BE2C (cell line): Measurements from ENCODE around the gene THAP10. TPM values are rescaled to one million over a fixed set of nuclear protein-coding genes. Genes with fewer than 3 reads are reported as not detected.
A peak's percentile ranks its signal among the peaks of the same experiment; 100 is the strongest.
"Not testable (repeated sequence)": the region's sequence is repeated elsewhere in the genome, so short reads cannot be mapped to it uniquely, and the experiment has no call there.

Experiments
- DNase-seq: peaks from one replicate; pipeline ENCODE4 v3.0.0-alpha.2; 2020
- H3K27me3 ChIP-seq: fragments of 250-450 bp; sonication (Bioruptor Pico); 2 replicates; pipeline ENCODE4 v1.5.1; 2020; ENCODE audit warnings: mild to moderate bottlenecking
- H3K36me3 ChIP-seq: fragments of 250-450 bp; sonication (Bioruptor Pico); 2 replicates; pipeline ENCODE4 v1.5.1; 2020; ENCODE audit warnings: mild to moderate bottlenecking
- H3K4me1 ChIP-seq: fragments of 250-450 bp; sonication (Bioruptor Pico); 2 replicates; pipeline ENCODE4 v1.5.1; 2020
- H3K4me3 ChIP-seq: 2 replicates; pipeline ENCODE4 v1.5.1; 2011; ENCODE audit warnings: low read depth, low read length
- H3K9me3 ChIP-seq: fragments of 250-450 bp; sonication (Bioruptor Pico); 2 replicates; pipeline ENCODE4 v1.5.1; 2020
- CTCF ChIP-seq: IDR thresholded peaks from 2 replicates; pipeline ENCODE4 v1.5.1; 2012; ENCODE audit warnings: mild to moderate bottlenecking, low read depth, low read length
- polyA plus RNA-seq: library from polyadenylated mRNA; unstranded; fragments of >200 nt; gene quantifications from one replicate; pipeline ENCODE4 v1.2.1, GENCODE V29; 2012; ENCODE audit warnings: low read depth, missing spikeins; ENCODE audit not compliant: insufficient read length, insufficient read depth

The THAP10 gene
- polyA plus RNA-seq, result 4.9 TPM

GRCh38 chr15:70892002-70892911 is at the start of gene THAP10, which contains the start of gene LRRC49:
Gene THAP10, minus strand, starts transcription at chr15:70892433. Its CDS starts 161 bp downstream, at chr15:70892272.
Gene LRRC49, plus strand, starts transcription at chr15:70892826. Its CDS starts 69 bp downstream, at chr15:70892895.
- no peak for TF ChIP-seq CTCF
- Histone ChIP-seq H3K27me3 (no peaks in the 10 kb centered on the region), H3K4me3 (peak within 1 kb of the TSS; percentile 92)

GRCh38 chr15:70936326-70936725 is 44.1 kb upstream of the THAP10 start:
- DNase-seq, result peak; percentile 28
- Histone ChIP-seq H3K4me3 (0 out of 2 replicates have a peak overlapping the region, but pooled peaks have one; percentile 0), H3K36me3 (no peaks in the 10 kb centered on the region), H3K4me1 (peaks cover 11% of the 10 kb centered on the region), H3K27me3 (no peaks in the 10 kb centered on the region), H3K9me3 (no peaks in the 10 kb centered on the region)
- TF ChIP-seq CTCF, result no peak

More at GRCh38 chr15:70892002-70892911, at the start of gene THAP10, which contains the start of gene LRRC49:
- peak; percentile 91 for DNase-seq
- Histone ChIP-seq H3K36me3 (no peaks in the 10 kb centered on the region; the same call in 1 of the 2 replicates), H3K4me1 (0 out of 2 replicates have a peak, but pooled peaks cover 9% of the 10 kb centered on the region), H3K9me3 (no peaks in the 10 kb centered on the region)

- no peaks in the 10 kb centered on the region for H3K9me3 ChIP-seq
- TF ChIP-seq CTCF, result no peak
- no peaks in the 10 kb centered on the region for H3K27me3 ChIP-seq
- DNase-seq, result no peak
- peaks cover 11% of the 10 kb centered on the region for H3K4me1 ChIP-seq
- no peak overlapping the region for H3K4me3 ChIP-seq
- no peaks in the 10 kb centered on the region for H3K36me3 ChIP-seq
Observed at GRCh38 chr15:70935631-70936030, 43.4 kb upstream of the THAP10 start.

GRCh38 chr15:70933411-70933810 is 41.2 kb upstream of the THAP10 start:
- no peak for TF ChIP-seq CTCF
- Histone ChIP-seq H3K9me3 (no peaks in the 10 kb centered on the region), H3K4me3 (no peak overlapping the region), H3K4me1 (peaks cover 11% of the 10 kb centered on the region), H3K27me3 (no peaks in the 10 kb centered on the region), H3K36me3 (no peaks in the 10 kb centered on the region)
- no peak for DNase-seq

- Histone ChIP-seq H3K9me3 (no peaks in the 10 kb centered on the region), H3K36me3 (no peaks in the 10 kb centered on the region), H3K4me1 (peaks cover 11% of the 10 kb centered on the region), H3K27me3 (no peaks in the 10 kb centered on the region), H3K4me3 (no peak overlapping the region)
- TF ChIP-seq CTCF, result no peak
- DNase-seq, result no peak
Observed at GRCh38 chr15:70932397-70932796, 40.2 kb upstream of the THAP10 start.

GRCh38 chr15:70931821-70932220 is 39.6 kb upstream of the THAP10 start:
- no peak overlapping the region for H3K4me3 ChIP-seq
- no peak for TF ChIP-seq CTCF

GRCh38 chr15:70926914-70927313 is 34.7 kb upstream of the THAP10 start:
- H3K9me3 ChIP-seq, H3K4me1 ChIP-seq, DNase-seq, H3K27me3 ChIP-seq, H3K36me3 ChIP-seq, H3K4me3 ChIP-seq: not testable (repeated sequence)

More at GRCh38 chr15:70931821-70932220, 39.6 kb upstream of the THAP10 start:
- H3K36me3 ChIP-seq, result no peaks in the 10 kb centered on the region
- no peak for DNase-seq
- no peaks in the 10 kb centered on the region for H3K9me3 ChIP-seq
- H3K27me3 ChIP-seq, result no peaks in the 10 kb centered on the region
- peaks cover 10% of the 10 kb centered on the region for H3K4me1 ChIP-seq
